Measurements from ENCODE around the gene CLIP3.

CLIP3 gene

DNA sequence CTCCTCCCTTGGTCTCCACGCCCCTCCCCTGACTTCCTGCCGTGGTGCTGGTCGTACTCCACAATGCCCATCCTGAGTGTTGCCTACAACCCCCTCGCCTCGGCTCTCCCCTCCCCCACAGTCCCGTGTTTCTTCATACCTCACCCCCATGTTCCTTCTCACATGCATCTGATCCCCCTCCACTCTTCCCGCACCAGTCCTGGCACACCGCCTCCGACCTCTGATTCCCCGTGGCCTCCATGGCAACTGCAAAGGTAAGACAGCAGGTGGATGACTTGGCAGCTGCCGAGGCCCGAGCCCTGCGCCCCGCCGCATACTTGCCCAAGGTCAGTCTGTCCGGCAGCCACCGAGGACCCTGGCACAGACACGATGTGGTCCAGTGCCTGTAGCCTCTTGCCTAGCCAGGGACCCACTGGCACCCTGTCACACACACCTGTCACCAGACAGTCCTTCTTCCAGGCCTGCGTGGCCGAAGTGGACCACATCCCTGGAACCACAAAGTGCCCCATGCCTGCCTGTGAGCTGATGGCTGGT lies 53.8 kb downstream of the CLIP3 start:
- Histone ChIP-seq H3K4me1 (no peaks in the 10 kb centered on the region), H3K9me3 (no peaks in the 10 kb centered on the region), H3K36me3 (no peaks in the 10 kb centered on the region), H3K4me3 (ENCODE audit: low read depth, low read length) (no peak overlapping the region), H3K27me3 (no peaks in the 10 kb centered on the region)
- TF ChIP-seq, protein P1, sequence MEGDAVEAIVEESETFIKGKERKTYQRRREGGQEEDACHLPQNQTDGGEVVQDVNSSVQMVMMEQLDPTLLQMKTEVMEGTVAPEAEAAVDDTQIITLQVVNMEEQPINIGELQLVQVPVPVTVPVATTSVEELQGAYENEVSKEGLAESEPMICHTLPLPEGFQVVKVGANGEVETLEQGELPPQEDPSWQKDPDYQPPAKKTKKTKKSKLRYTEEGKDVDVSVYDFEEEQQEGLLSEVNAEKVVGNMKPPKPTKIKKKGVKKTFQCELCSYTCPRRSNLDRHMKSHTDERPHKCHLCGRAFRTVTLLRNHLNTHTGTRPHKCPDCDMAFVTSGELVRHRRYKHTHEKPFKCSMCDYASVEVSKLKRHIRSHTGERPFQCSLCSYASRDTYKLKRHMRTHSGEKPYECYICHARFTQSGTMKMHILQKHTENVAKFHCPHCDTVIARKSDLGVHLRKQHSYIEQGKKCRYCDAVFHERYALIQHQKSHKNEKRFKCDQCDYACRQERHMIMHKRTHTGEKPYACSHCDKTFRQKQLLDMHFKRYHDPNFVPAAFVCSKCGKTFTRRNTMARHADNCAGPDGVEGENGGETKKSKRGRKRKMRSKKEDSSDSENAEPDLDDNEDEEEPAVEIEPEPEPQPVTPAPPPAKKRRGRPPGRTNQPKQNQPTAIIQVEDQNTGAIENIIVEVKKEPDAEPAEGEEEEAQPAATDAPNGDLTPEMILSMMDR (IDR thresholded peaks at IDR 0.05; ENCODE audit: low read depth, low read length), result no peak
- DNase-seq, result no peak

DNA sequence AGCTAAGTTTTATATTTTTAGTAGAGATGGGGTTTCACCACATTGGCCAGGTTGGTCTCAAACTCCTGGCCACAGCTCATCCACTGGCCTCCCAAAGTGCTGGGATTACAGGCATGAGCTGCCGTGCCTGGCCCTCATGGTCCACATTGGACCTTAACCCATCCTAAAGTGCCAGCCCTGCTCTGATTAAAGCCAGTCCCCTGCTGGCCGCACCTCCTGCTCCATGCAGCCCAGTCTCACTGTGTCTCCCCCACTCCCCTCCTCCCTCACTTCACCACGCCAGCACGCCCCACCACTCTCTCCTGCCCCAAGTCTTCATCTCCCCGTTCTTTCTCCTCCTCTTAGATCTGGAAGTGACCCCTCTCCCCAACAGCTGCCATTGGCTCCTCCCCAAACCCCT lies 54.4 kb downstream of the CLIP3 start:
- H3K27me3 ChIP-seq, result no peaks in the 10 kb centered on the region
- no peak overlapping the region for H3K4me3 ChIP-seq (ENCODE audit: low read depth, low read length)
- H3K36me3 ChIP-seq, result no peaks in the 10 kb centered on the region
- no peak for DNase-seq
- no peaks in the 10 kb centered on the region for H3K4me1 ChIP-seq
- H3K9me3 ChIP-seq, result no peaks in the 10 kb centered on the region
- TF ChIP-seq, protein P1 (IDR thresholded peaks at IDR 0.05; ENCODE audit: low read depth, low read length), result no peak

DNA sequence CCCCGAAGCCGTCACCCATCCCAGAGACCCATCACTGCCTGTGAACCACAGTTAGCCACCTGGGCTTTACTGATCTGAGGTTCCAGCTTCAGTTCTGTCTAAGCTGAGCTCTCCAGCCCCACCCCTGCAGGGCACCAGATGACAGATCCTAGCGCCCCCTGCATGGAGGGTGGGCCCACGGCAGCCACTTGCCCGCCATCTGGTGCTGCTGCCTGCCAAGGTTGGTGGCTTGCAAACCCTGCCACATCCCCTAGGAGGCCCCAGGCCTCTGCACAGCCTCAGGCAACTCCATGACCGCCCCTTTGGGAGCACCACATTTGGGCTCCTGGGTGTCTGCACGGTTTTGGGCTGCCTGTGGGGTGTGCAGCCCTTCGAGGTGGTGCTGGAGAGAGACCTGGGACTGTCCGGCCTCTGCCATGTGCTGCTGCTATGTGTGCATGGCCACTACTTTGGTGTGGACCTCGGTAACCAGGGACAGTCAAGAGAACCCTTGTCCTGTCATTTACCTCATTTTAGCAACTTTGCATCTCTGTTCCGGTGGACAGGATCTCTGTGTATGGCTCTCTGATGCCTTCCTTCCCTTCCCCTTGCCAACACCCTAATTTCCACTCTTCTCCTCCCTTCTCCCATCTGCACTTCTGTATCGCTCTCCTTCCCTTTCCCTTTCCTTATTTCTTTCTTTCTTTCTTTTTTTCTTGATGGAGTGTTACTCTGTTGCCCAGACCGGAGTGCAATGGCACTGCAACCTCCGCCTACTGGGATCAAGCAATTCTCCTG lies 55.0 kb downstream of the CLIP3 start:
- H3K9me3 ChIP-seq, result no peaks in the 10 kb centered on the region
- no peaks in the 10 kb centered on the region for H3K36me3 ChIP-seq
- H3K27me3 ChIP-seq, result no peaks in the 10 kb centered on the region
- no peaks in the 10 kb centered on the region for H3K4me1 ChIP-seq
- peak; percentile 75 for DNase-seq
- no peak overlapping the region for H3K4me3 ChIP-seq (ENCODE audit: low read depth, low read length)
- TF ChIP-seq, protein P1 (IDR thresholded peaks at IDR 0.05; ENCODE audit: low read depth, low read length), result peak; percentile 58

DNA sequence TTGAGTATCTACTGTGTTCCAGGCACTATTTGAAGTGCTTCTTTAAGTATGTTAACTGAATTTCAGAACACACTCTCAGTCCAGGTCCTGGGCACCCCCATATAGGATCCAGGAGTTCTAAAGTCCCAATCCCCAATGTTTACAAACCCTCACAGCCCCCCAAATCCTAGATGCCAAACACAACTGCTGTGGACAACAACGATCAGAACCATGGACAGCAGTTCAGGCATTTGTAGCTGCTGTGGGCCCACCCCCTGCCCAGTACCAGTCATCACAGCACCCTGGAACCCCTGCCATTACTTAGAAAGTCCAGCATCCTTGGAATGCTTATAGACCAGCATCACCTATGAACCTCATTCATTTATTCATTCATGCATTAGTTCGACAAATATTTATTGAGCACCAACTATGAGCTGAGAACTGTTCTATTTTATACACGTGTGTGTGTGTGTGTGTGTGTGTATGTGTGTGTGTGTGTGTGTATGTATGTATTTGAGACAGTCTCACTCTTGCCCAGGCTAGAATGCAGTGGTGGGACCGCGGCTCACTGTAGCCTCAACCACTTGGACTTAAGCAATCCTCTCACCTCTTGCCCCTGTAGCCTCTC lies 57.0 kb downstream of the CLIP3 start:
- DNase-seq, result no peak
- TF ChIP-seq, protein P1 (IDR thresholded peaks at IDR 0.05; ENCODE audit: low read depth, low read length), result no peak
- H3K36me3 ChIP-seq, result no peaks in the 10 kb centered on the region
- H3K4me1 ChIP-seq, result no peaks in the 10 kb centered on the region
- no peak overlapping the region for H3K4me3 ChIP-seq (ENCODE audit: low read depth, low read length)
- H3K9me3 ChIP-seq, result no peaks in the 10 kb centered on the region
- H3K27me3 ChIP-seq, result no peaks in the 10 kb centered on the region

DNA sequence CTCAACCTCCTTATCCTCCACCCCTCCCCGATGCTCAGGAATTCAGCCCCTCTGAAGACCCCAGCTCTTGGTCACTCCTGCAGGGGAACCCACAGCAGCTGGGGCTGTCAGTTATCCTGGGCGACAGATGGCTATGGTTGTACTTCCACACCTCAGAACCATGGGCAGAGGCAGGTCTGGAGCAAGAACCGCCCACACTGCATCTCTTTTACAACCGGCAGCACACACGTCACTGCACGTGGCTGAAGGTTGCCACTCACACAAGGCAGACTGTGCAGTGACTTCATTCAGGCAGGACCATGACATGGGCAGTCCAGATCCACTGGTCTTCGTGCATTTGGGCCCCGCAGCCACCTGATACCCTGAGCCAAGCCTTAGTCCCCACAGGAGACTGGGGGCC lies 59.2 kb downstream of the CLIP3 start:
- TF ChIP-seq, protein P1 (IDR thresholded peaks at IDR 0.05; ENCODE audit: low read depth, low read length), result no peak
- H3K9me3 ChIP-seq, result no peaks in the 10 kb centered on the region
- H3K36me3 ChIP-seq, result no peaks in the 10 kb centered on the region
- H3K4me3 ChIP-seq (ENCODE audit: low read depth, low read length), result no peak overlapping the region
- H3K4me1 ChIP-seq, result no peaks in the 10 kb centered on the region
- no peaks in the 10 kb centered on the region for H3K27me3 ChIP-seq
- DNase-seq, result no peak

DNA sequence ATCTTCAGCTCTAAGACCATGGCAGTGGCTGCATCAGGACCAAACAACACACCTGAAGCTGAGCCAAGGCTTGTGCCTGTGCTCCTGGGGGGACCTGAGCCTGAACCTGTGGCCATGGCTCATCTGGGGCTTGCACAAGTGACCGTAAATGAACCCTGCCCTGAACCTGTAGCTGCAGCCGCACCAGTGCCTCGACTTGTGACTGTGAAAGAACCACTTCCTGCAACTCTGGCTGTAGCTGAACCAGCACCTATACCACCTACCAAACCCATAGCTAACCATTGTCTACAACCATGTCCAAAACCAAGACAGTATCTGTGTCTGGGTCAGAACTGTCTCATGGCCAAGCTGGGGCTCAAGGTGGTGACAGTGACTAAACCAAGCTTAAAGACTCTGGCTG lies 65.9 kb downstream of the CLIP3 start:
- Histone ChIP-seq H3K4me3 (ENCODE audit: low read depth, low read length) (no peak overlapping the region), H3K9me3 (no peaks in the 10 kb centered on the region), H3K36me3 (no peaks in the 10 kb centered on the region), H3K4me1 (no peaks in the 10 kb centered on the region), H3K27me3 (no peaks in the 10 kb centered on the region)
- TF ChIP-seq, protein P1 (IDR thresholded peaks at IDR 0.05; ENCODE audit: low read depth, low read length), result no peak
- no peak for DNase-seq
